ENCODE results near the gene SLC4A9.

DNA sequence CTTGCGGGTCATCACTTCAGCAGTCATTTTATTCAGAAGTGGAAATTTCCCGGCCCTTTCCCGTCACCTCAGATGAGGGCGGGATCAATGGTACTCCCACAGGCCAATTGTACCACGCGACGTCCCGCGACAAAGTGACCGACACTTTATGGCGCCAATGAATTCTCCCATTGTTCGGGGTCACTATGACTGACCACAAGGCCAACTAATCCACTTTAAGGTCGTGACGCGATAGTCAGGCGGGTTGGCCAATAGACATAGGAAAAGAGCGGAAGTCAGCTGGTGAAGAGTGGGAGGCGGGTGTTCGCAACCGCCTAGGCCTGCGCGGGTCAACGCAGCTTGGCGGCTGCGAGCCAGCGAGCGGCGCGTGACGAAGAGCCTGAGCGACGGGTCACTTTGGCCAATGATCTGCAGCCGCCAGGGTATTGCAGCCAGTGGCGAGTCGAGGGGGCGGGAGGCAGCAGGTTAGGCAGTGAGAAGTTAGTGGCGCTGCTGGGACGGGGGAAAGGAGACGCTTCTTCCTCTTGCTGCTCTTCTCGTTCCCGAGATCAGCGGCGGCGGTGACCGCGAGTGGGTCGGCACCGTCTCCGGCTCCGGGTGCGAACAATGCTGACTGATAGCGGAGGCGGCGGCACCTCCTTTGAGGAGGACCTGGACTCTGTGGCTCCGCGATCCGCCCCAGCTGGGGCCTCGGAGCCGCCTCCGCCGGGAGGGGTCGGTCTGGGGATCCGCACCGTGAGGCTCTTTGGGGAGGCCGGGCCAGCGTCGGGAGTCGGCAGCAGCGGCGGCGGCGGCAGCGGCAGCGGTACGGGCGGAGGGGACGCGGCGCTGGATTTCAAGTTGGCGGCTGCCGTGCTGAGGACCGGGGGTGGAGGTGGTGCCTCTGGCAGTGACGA, 41.6 kb downstream of the SLC4A9 start, which contains the start of gene ANKHD1:
- TF ChIP-seq POLR2AphosphoS5 (IDR thresholded peaks at IDR 0.05; ENCODE audit: low read depth, low read length) (peak; percentile 68; the same call in 1 of the 2 replicates), TAF1 (IDR thresholded peaks at IDR 0.05; ENCODE audit: borderline replicate concordance, insufficient read depth, low read length) (peak; percentile 91)
